NB4 (cell line): ENCODE measurements around the gene CEACAM21.
A peak's percentile ranks its signal among the peaks of the same experiment; 100 is the strongest.

Source experiments
- DNase-seq: peaks from one replicate; pipeline ENCODE4 v3.0.0; 2010; ENCODE audit warnings: low read depth
- H3K4me3 ChIP-seq: one replicate; pipeline ENCODE4 v1.5.1; 2011; ENCODE audit warnings: mild to moderate bottlenecking, low read depth, low read length, moderate library complexity
- MYC ChIP-seq: IDR thresholded peaks from 2 replicates; pipeline ENCODE4 v1.6.1; 2011; ENCODE audit warnings: low read depth, low read length
- POLR2A ChIP-seq: IDR thresholded peaks from 2 replicates; pipeline ENCODE4 v1.6.1; 2011; ENCODE audit warnings: mild to moderate bottlenecking; ENCODE audit not compliant: insufficient read length; ENCODE audit errors: extremely low read depth
- TF ChIP-seq, protein P1 (sequence below): IDR thresholded peaks from one replicate; pipeline ENCODE4 v1.5.1; 2012; ENCODE audit warnings: low read depth, low read length
- TF ChIP-seq, protein P2 (sequence below): IDR thresholded peaks from 2 replicates; pipeline ENCODE4 v1.6.1; 2011; ENCODE audit warnings: low read depth, low read length

The CEACAM21 gene

DNA sequence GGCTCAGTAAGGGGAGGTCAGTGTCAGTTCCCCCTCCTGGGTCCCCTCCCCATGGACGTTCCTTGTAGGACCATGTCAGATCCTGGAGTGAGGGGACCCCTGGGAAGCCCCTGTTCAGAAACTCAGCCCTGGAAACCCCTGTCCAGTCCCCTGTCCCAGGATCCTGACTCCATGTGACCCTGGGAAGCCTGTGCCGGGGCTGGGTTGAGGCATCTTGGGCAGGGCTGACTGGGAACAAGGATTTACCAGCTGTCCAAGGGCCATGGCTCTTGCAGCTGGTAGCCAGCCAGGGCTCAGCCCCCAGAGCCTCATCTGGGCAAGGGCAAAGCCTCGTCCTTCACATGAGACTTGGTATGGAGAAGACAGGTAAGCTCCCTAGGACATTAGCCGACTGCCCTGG lies 25.8 kb downstream of the CEACAM21 start:
- H3K4me3 ChIP-seq: no peak overlapping the region
- no peak for TF ChIP-seq POLR2A
- no peak for DNase-seq

DNA sequence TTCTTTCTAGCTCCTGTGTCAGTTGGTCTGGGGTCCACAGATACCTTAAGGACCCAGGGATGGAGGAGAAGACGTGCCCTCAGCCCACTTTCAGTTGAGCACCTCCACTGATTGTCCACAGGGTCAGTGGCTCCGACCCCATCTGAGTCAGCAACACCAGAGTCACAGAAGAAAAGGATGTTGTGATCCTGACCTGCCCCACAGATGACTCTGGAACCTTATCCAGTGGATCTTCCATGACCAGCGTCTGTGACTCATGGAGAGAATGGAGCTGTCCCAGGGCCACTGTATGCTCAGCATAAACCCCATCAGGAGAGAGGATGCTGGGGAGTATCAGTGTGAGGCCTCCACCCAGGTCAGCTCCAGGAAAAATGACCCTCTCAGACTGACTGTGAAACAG lies 28.9 kb downstream of the CEACAM21 start:
- TF ChIP-seq, protein P1, sequence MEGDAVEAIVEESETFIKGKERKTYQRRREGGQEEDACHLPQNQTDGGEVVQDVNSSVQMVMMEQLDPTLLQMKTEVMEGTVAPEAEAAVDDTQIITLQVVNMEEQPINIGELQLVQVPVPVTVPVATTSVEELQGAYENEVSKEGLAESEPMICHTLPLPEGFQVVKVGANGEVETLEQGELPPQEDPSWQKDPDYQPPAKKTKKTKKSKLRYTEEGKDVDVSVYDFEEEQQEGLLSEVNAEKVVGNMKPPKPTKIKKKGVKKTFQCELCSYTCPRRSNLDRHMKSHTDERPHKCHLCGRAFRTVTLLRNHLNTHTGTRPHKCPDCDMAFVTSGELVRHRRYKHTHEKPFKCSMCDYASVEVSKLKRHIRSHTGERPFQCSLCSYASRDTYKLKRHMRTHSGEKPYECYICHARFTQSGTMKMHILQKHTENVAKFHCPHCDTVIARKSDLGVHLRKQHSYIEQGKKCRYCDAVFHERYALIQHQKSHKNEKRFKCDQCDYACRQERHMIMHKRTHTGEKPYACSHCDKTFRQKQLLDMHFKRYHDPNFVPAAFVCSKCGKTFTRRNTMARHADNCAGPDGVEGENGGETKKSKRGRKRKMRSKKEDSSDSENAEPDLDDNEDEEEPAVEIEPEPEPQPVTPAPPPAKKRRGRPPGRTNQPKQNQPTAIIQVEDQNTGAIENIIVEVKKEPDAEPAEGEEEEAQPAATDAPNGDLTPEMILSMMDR: no peak
- TF ChIP-seq, protein P2, sequence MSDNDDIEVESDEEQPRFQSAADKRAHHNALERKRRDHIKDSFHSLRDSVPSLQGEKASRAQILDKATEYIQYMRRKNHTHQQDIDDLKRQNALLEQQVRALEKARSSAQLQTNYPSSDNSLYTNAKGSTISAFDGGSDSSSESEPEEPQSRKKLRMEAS: no peak
- TF ChIP-seq MYC: no peak
- no peak for TF ChIP-seq POLR2A
- no peak overlapping the region for H3K4me3 ChIP-seq
- no peak for DNase-seq

DNA sequence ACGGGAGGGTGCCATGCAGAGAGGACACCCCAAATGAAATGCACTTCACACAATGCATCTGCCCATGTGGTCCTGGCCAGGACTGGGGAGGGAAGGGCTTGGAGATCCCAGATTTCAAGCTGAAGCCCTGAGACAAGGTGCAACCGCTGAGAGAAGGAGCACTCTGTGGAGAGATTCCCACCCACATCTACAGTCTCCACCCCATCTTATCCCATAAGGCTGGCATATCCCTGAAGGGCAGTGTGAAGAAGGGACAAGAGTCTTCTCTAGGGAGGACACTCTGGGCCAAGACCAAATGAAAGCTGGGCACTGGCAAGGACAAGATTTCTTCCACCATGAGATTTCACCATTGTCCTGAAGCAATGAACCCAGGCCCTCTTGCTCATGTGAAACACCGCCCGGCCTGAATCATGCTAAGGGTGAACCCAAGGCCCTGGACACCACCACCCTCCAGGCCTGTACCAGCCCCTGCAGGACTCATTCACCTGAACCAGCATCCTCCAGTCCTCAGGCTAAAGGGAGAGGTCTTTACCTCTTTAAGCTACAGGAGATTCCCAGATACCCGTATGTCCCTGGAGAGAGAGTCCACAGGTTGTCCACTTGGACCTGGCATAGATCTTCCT lies 30.4 kb downstream of the CEACAM21 start:
- TF ChIP-seq, protein P2: no peak
- TF ChIP-seq MYC (no peak), POLR2A (no peak)
- TF ChIP-seq, protein P1: no peak
- H3K4me3 ChIP-seq: no peak overlapping the region
- no peak for DNase-seq

DNA sequence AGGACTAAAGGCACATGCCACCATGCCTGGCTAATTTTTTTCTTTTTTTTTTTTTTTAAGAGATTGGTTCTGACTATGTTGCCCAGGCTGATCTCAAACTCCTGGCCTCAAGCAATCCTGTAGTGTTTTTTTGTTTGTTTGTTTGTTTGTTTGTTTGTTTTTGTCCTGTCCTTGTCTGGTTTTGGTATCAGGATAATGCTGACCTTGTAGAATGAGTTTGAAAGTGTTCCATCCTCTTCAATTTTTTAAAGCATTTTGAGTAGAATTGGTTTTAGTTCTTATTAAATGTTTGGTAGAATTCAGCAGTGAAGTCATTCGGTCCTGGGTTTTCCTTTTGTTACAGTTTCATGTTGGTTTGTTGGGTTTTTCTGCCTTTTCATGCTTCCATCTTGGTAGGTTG lies 31.7 kb downstream of the CEACAM21 start:
- no peak for DNase-seq
- H3K4me3 ChIP-seq: no peak overlapping the region
- TF ChIP-seq, protein P1: no peak
- TF ChIP-seq MYC (no peak), POLR2A (no peak)
- TF ChIP-seq, protein P2: no peak

DNA sequence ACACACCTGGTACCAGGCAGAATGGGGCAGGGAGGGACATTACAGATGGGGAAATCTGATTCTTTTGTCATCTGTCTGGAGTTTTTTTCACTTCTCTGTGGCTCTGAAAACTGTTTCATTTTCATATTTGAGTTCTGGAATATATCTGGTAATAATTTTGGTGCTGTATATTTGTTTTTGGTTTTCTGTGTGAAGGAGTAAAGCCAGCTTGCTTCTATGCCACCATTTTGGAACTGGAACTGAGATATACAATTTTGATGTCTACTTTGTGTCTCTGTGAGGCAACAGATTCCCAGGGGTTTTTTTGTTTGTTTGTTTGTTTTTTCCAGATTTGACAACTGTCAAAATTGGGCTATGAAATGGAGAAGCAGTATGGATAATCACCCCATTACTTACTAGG lies 34.8 kb downstream of the CEACAM21 start:
- DNase-seq: no peak

DNA sequence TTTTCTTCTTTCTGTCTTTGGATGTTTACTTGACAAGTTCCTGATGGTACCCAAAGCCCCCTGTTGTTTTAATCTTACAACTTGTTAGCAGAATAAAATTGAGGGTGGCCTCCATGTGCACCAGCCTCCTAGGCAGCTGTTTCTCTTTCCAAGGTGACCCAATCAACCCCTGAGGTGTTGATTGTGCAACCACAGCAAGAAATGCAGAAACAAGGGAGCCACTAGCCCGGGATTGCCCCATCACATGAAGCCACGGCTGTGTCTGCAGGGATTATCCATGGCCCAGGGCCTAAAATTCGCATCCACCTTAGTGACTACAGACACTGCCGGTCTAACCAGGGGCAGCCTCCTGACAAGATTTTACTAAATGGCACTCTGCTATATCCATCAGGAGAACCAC lies 36.5 kb downstream of the CEACAM21 start:
- TF ChIP-seq POLR2A (no peak), MYC (no peak)
- TF ChIP-seq, protein P1: no peak
- TF ChIP-seq, protein P2: no peak
- no peak overlapping the region for H3K4me3 ChIP-seq
- peak; percentile 33 for DNase-seq

More for the DNA sequence above, 34.8 kb downstream of the CEACAM21 start:
- TF ChIP-seq, protein P1: no peak
- no peak overlapping the region for H3K4me3 ChIP-seq
